Measurements from ENCODE around the gene LARP1.

LARP1 gene

GRCh38 chr5:154782812-154783592 is 27.8 kb downstream of the LARP1 start:
- TF ChIP-seq ZNF274 (IDR thresholded peaks at IDR 0.05; ENCODE audit: low read depth, low read length), result no peak
- no peak overlapping the region for H3K4me3 ChIP-seq (ENCODE audit: low read length)

GRCh38 chr5:154783774-154784460 is 28.7 kb downstream of the LARP1 start:
- H3K4me3 ChIP-seq (ENCODE audit: low read length), result no peak overlapping the region
- no peak for TF ChIP-seq ZNF274 (IDR thresholded peaks at IDR 0.05; ENCODE audit: low read depth, low read length)

GRCh38 chr5:154784856-154785255 is 29.7 kb downstream of the LARP1 start:
- no peak for TF ChIP-seq ZNF274 (IDR thresholded peaks at IDR 0.05; ENCODE audit: low read depth, low read length)
- no peak overlapping the region for H3K4me3 ChIP-seq (ENCODE audit: low read length)

DNA sequence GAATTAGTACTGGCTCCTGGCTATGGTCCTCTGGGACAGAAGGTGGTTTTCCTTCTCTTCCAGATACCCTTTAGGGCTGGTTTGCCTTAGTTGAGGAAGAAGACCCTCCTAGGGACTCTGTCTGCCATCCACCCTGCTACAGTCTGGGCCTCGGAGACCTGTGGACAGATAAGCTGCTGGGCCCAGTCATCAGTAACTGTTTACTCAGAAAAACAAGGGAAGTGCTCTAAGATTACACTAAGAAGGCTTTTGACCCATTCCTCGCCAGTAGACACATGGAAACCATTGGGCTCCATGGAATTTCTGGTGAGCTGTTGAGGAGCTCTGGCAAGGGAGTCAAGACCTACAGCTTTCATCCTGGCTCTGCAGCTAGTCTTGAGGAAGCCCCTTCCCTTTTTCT is 31.2 kb downstream of the LARP1 start:
- H3K4me3 ChIP-seq (ENCODE audit: low read length), result no peak overlapping the region
- TF ChIP-seq ZNF274 (IDR thresholded peaks at IDR 0.05; ENCODE audit: low read depth, low read length), result no peak

- no peak for TF ChIP-seq ZNF274 (IDR thresholded peaks at IDR 0.05; ENCODE audit: low read depth, low read length)
- no peak overlapping the region for H3K4me3 ChIP-seq (ENCODE audit: low read length)
Measured at GRCh38 chr5:154788212-154788611, 33.0 kb downstream of the LARP1 start.

DNA sequence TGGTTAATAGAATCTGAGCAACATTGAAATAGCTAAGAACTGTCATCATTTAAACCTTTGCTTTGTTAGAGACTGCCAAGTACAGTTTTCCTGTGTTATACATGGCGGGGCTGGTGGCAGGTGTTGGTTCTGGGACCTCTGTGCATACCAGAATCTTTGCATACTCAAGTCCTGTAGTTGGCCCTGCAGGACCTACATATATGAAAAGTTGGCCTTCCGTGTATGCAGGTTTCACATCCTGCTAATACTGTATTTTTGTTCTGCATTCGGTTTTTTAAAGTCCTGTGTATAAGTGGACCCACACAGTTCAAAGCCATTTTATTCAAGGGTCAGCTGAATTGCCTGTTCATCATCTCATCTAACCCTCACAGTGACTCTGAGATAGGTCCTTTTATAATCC is 36.4 kb downstream of the LARP1 start:
- H3K4me3 ChIP-seq (ENCODE audit: low read length), result no peak overlapping the region

GRCh38 chr5:154793599-154794524 is 38.7 kb downstream of the LARP1 start:
- TF ChIP-seq ZNF274 (IDR thresholded peaks at IDR 0.05; ENCODE audit: low read depth, low read length), result no peak

More for the DNA sequence above, 36.4 kb downstream of the LARP1 start:
- no peak for TF ChIP-seq ZNF274 (IDR thresholded peaks at IDR 0.05; ENCODE audit: low read depth, low read length)

DNA sequence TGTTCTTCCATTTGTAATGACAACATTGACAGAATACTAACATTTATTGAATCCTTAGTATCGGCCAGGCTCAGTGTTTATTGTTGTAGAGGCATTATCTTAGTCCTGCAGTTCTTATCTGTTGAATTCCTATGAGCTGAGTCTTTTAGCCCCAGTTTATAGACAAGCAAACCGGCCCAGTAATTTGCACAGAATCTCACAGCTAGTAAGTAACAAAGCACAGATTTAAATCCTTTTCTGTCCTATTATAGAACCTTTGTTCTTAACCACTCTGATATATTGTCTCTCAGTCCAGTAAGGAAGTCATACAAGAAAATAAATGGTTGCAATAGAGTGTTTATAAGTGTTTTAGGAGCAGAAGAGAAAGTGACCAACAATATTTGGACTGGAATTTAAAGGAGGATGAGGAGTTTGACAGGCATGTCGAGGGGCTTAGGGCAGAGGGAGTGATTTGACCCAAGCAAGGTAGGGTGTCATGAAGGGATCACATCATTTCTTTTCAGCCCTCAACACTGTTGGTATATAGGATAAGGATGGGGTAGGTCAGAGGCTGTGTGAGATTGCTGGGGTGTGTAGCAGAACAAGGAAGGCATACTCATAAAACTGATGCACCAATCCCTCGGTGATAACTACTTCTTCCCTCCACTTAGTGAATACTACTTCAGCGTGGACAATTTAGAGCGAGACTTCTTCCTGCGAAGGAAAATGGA is 39.5 kb downstream of the LARP1 start:
- H3K4me3 ChIP-seq (ENCODE audit: low read length), result no peak overlapping the region
- TF ChIP-seq ZNF274 (IDR thresholded peaks at IDR 0.05; ENCODE audit: low read depth, low read length), result no peak

More at GRCh38 chr5:154793599-154794524, 38.7 kb downstream of the LARP1 start:
- H3K4me3 ChIP-seq (ENCODE audit: low read length), result no peak overlapping the region

DNA sequence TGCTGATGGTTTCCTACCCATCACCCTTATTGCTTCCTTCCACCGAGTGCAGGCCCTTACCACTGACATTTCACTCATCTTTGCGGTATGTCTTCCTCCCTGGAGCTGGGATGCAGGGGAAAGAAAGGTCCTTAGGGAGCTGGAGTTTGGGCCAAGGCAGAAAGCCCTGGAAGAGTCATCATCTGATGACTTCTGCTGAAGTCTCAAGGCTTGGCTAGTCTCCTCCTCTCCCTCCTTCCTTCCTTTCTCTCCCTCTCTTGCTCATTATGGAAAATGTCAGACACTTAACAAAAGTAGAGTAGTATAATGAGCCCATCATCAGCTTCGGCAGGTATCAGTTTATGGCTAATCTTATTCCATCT is 40.0 kb downstream of the LARP1 start:
- TF ChIP-seq ZNF274 (IDR thresholded peaks at IDR 0.05; ENCODE audit: low read depth, low read length), result no peak
- no peak overlapping the region for H3K4me3 ChIP-seq (ENCODE audit: low read length)

GRCh38 chr5:154797762-154798161 is 42.6 kb downstream of the LARP1 start:
- H3K4me3 ChIP-seq (ENCODE audit: low read length), result no peak overlapping the region
- TF ChIP-seq ZNF274 (IDR thresholded peaks at IDR 0.05; ENCODE audit: low read depth, low read length), result no peak

GRCh38 chr5:154800582-154800981 is 45.4 kb downstream of the LARP1 start:
- TF ChIP-seq ZNF274 (IDR thresholded peaks at IDR 0.05; ENCODE audit: low read depth, low read length), result no peak
- H3K4me3 ChIP-seq (ENCODE audit: low read length), result no peak overlapping the region

GRCh38 chr5:154801083-154801482 is 45.9 kb downstream of the LARP1 start:
- no peak for TF ChIP-seq ZNF274 (IDR thresholded peaks at IDR 0.05; ENCODE audit: low read depth, low read length)
- H3K4me3 ChIP-seq (ENCODE audit: low read length), result no peak overlapping the region

GRCh38 chr5:154802050-154802449 is 46.9 kb downstream of the LARP1 start:
- no peak for TF ChIP-seq ZNF274 (IDR thresholded peaks at IDR 0.05; ENCODE audit: low read depth, low read length)

GRCh38 chr5:154806176-154806575 is 51.0 kb downstream of the LARP1 start:
- no peak overlapping the region for H3K4me3 ChIP-seq (ENCODE audit: low read length)
- TF ChIP-seq ZNF274 (IDR thresholded peaks at IDR 0.05; ENCODE audit: low read depth, low read length), result no peak

More at GRCh38 chr5:154802050-154802449, 46.9 kb downstream of the LARP1 start:
- no peak overlapping the region for H3K4me3 ChIP-seq (ENCODE audit: low read length)

All from GM08714 (cell line).